ENCODE measurements around the gene ERI3. TPM values are rescaled to one million over a fixed set of nuclear protein-coding genes. Genes with fewer than 3 reads are reported as not detected.
A peak's percentile ranks its signal among the peaks of the same experiment; 100 is the strongest.
"Not testable (repeated sequence)": the region's sequence is repeated elsewhere in the genome, so short reads cannot be mapped to it uniquely, and the experiment has no call there.

ERI3 gene
- polyA plus RNA-seq, 3 donors: 84.4 to 90.2 (median 86.8) TPM

DNA sequence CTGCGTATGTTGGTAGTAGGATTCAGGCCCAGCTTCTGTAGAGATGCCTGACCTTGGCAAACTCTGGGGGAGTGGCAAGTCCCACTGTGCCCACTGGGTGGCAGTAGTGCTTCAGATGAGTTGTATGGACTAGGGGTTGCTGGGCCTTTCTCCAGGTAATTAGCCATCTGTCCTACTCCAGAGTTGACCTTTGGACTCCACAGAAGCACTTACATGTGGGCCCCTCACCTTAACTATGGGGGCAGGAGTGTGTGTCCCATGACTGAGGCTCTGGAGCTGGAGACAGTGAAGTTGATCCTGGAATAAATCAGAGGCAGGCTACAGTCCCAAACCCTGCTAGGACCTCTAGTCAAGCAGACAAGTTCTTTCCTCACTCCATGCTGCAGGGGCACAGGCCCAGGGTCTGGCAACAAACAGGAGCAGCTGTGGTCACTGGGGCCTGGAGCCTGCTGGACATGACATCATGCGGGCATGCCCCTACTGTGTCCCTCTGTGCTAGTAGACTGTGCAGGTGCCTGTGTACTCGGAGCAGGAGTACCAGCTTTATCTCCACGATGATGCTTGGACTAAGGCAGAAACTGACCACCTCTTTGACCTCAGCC lies 137.1 kb downstream of the ERI3 start:
- DNase-seq (ENCODE audit: low read depth in 3 of 3, low spot score in 2 of 3): peak in 2 of 3 donors; percentile 43 to 50

DNA sequence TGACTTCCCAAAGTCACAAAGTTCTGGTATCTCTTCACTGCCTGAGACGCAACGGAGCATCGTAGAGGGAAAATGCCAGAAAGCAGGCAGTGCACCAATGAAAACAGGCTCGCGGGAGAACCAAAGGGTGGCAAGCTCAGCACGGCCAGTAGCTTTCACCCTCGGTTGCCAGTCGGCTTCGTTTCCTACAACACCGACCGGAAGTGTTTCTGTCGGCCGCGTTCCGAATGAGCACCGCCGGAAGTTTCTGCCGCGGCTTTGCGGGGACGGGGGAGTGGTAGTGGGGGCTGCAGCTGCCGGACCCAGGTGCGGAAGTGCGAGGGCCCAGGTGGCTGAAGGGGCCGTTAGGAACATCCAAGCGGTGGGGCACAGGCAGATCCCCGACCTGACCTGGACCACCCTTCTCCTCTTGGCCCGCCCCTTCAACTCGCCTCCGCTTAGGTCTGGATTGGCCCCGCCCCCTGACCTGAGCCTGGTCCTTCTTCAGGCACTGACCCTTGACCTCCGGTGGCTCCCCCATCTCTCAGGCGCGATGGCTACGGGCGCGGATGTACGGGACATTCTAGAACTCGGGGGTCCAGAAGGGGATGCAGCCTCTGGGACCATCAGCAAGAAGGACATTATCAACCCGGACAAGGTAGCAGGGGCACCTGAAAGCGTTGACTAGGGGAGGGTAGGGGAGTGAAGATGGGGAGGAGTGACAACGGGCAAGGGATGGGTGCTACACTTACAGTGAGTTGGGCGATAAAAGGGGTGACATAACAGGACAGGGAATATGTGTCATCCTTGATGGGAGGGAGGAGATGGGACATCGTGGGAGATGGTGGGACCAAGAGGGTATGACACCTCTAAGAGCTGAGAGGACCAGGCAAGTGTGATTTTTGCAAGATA lies 141.6 kb downstream of the ERI3 start, which contains the start of gene DMAP1:
TSS of gene DMAP1 (plus strand) at position 250 of the 891 bp plus-strand sequence. CDS start at position 533, 283 bp downstream.
- peak; percentile 70 to 72 (median 71) for DNase-seq (ENCODE audit: low read depth in 3 of 3, low spot score in 2 of 3)

DNA sequence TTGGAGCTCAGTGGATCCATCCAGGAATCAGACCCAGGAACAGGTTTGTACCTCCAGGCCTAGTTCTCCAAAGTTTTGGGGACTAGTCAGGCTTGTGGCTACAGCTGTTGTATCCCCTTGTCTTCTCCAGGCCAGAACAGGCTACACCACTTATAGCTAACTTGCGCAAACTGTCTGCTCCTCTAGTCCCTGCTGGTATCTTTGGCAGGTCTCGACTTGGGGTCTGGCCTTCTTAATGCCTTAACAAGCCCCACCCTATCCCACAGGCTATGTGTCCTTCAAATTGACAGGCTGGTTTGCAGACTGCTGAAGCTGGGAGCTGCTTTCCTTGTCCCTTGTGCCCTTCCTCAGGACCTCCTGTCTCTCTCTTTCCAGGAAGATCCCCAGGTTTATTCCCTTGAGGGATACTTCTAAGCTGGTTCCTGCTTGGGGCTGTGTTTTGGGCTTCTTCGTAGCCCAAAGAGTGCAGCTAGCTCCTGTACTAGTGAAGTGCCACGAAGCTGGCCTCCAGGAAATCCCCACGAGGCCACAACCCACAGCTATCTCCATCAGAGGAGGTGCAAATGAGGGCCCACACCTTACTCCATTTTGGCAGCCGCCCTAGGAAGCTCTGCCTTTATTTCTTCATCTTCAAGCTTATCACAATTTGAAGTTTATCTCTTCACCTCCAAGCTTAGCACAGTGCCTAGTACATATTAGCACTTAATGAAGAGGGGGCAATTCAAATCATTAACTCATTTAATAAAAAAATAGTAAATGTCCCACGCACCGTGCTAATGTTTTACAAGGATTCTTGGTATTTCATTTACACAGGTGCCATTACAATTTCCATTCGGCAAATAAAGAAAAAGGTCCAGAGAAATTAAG lies 142.5 kb downstream of the ERI3 start:
- no peak for DNase-seq (ENCODE audit: low read depth in 3 of 3, low spot score in 2 of 3)

DNA sequence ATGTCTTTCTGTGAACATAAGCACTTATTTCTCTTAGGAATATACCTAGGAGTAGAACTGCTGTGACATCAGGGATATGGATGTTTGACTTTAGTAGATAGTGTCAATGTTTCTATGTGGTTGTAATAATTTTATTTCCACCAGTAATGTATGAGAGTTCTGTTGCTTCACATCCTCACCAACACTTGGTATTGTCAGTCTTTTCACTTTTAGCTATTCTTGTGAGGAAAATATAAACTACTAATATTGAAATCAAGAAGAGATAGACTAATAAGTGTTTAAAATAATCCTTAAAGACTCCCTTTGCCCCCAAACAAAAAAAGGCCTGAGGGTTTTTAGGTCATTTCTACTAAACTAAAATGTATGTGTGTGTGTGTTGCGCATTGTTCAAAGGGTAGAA lies 144.5 kb downstream of the ERI3 start:
- DNase-seq (ENCODE audit: low read depth in 3 of 3, low spot score in 2 of 3): no peak

DNA sequence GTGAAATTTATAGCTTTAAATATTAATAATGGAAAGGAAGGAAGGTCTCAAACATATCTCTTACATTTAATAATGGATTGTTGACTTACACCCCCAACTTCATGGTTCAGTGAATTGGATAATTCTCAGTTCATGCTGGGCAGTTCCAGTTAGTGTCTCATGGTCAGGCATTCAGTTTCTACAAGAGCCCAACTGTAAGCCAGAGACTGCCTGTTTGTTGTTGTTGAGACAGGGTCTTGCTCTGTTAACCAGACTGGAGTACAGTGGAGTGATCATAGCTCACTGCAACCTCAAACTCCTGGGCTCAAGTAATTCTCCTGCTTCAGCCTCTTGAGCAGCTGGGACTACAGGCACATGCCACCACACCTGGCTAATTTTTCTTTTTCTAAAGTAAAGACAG lies 146.8 kb downstream of the ERI3 start:
- DNase-seq (ENCODE audit: low read depth in 3 of 3, low spot score in 2 of 3): no peak

DNA sequence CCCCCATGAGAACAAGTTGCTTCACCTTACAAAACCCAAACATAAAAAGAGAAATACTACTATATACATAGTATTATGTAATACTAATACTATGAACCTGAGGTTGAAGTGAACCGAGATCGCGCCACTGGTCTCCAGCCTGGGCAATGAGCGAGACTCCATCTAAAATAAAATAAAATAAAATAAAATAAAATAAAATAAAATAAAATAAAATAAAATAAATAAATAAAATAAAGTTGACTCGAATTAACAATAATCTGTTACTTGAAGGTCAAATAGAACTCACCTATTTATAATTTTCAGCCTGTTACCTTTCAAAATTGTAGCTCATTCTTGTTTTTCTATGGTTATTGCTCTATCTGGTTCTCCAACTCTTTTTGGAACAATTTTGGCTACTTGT lies 148.5 kb downstream of the ERI3 start:
- not testable (repeated sequence) for DNase-seq (ENCODE audit: low read depth in 3 of 3, low spot score in 2 of 3)

DNA sequence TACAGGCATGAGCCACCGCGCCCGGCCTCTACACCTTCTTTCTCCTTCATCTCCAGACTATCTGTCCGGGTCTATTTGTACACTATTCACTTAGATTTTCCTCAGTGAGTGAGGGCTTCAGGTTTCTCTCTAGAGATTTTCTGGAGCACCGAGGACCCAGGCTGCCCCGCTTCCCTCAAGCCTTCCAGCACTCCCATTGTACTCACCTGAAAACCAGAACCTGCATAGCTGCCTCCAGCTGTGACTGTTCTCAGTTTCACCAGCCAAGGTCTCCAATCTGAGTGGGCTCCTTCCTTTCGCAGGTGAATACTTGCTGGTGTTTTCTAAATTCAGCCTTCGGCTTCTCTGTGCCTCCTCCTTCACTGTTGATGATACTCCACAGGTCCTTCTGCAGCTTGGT lies 154.7 kb downstream of the ERI3 start:
- DNase-seq (ENCODE audit: low read depth in 3 of 3, low spot score in 2 of 3): no peak

DNA sequence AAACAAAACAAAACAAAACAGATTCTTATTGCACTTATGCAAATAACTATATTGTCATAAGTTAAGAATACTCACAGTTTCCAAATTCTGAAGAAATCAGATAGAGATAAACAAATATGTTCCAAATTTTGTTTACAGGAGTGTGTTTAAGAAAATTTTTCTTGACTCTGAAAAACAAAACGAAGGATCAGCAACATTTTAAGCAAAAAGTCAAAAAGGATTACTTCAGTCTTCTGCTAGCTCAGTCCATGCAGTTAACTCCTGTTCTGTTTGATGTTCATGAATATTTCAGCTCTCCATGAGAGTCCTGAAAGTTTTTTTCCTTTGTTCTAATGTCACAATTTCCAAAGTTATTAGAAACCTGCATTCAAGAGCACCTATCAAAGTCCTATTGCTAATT lies 180.4 kb downstream of the ERI3 start:
- DNase-seq (ENCODE audit: low read depth in 3 of 3, low spot score in 2 of 3): no peak

Other genes starting within 250 kb of the ERI3 start
- not detected for gene KLF17, start 236.4 kb downstream of the ERI3 start, polyA plus RNA-seq (ENCODE audit: insufficient read length in 3 of 3)
- not detected for gene KLF18, start 213.6 kb downstream of the ERI3 start, polyA plus RNA-seq (ENCODE audit: insufficient read length in 3 of 3)
- gene DMAP1, start 141.8 kb downstream of the ERI3 start, polyA plus RNA-seq (ENCODE audit: insufficient read length in 3 of 3): 10 to 100 TPM; 52.6 to 57.5 (median 53.2) TPM
- gene RNF220, start 50.0 kb upstream of the ERI3 start, polyA plus RNA-seq (ENCODE audit: insufficient read length in 3 of 3): 100 to 1,000 TPM in 2 of 3 donors, 10 to 100 TPM in 1; 97.3 to 119 (median 102) TPM

All from right renal cortex interstitium (tissue), 3 donors.